Measurements from ENCODE around the gene ITIH3.

GRCh38 chr3:52809149-52809548 lies 14.6 kb downstream of the ITIH3 start:
- no peak for TF ChIP-seq CTCF (IDR thresholded peaks at IDR 0.05; ENCODE audit: control extremely low read depth in 1 of 3, insufficient read depth in 1 of 3, low read depth in 1 of 3, low read length in 3 of 3)
- TF ChIP-seq TAF1 (IDR thresholded peaks at IDR 0.05; ENCODE audit: low read depth, low read length): no peak
- TF ChIP-seq EP300 (IDR thresholded peaks at IDR 0.05; ENCODE audit: borderline replicate concordance in 1 of 2, low read depth in 2 of 2, low read length in 2 of 2): no peak
- TF ChIP-seq KDM5A (IDR thresholded peaks at IDR 0.05; ENCODE audit: low read length): no peak
- no peak for TF ChIP-seq EZH2 (IDR thresholded peaks at IDR 0.05; ENCODE audit: low read depth, low read length, severe bottlenecking)
- no peak for TF ChIP-seq SUZ12 (IDR thresholded peaks at IDR 0.05; ENCODE audit: low read length)
- no peak for TF ChIP-seq EGR1 (IDR thresholded peaks at IDR 0.05; ENCODE audit: borderline replicate concordance, low read depth, low read length)
- no peak for TF ChIP-seq POLR2A (IDR thresholded peaks at IDR 0.05; ENCODE audit: control extremely low read depth in 1 of 2, low read depth in 2 of 2, low read length in 2 of 2)
- no peak for TF ChIP-seq CHD1 (IDR thresholded peaks at IDR 0.05; ENCODE audit: low read depth, low read length)
- TF ChIP-seq RFX5 (IDR thresholded peaks at IDR 0.05; ENCODE audit: borderline replicate concordance, low read depth, low read length): no peak
